Neural cell (in vitro differentiated cells): ENCODE results near the gene DPPA2.

ENCODE experiments used
- EP300 ChIP-seq: fragments of 450-650 bp; conservative IDR thresholded peaks from 2 replicates; pipeline ENCODE4 v1.6.1; 2014; ENCODE audit warnings: antibody characterized with exemption, mild to moderate bottlenecking, moderate library complexity; ENCODE audit not compliant: poor library complexity, severe bottlenecking
- EZH2 ChIP-seq: fragments of 200-600, 300-800 bp; shearing (Covaris generic), sonication (generic); IDR thresholded peaks from 2 replicates; pipeline ENCODE4 v1.6.1; 2014; ENCODE audit warnings: antibody characterized with exemption, low read length, borderline replicate concordance, mild to moderate bottlenecking; ENCODE audit not compliant: insufficient read depth, poor library complexity, severe bottlenecking
- POLR2AphosphoS5 ChIP-seq: IDR thresholded peaks from 2 replicates; pipeline ENCODE4 v1.6.1; 2012
- RAD21 ChIP-seq: fragments of 450-650 bp; conservative IDR thresholded peaks from 2 replicates; pipeline ENCODE4 v1.6.1; 2014; ENCODE audit warnings: antibody characterized with exemption, mild to moderate bottlenecking, moderate library complexity
- TAF1 ChIP-seq: IDR thresholded peaks from 2 replicates; pipeline ENCODE4 v1.6.1; 2012; ENCODE audit warnings: low read depth
- TF ChIP-seq, protein P1 (sequence below): fragments of 450-650 bp; IDR thresholded peaks from 2 replicates; pipeline ENCODE4 v1.5.1; 2014; ENCODE audit warnings: antibody characterized with exemption, mild to moderate bottlenecking, moderate library complexity; ENCODE audit not compliant: poor library complexity, severe bottlenecking

- TF ChIP-seq, protein P1, sequence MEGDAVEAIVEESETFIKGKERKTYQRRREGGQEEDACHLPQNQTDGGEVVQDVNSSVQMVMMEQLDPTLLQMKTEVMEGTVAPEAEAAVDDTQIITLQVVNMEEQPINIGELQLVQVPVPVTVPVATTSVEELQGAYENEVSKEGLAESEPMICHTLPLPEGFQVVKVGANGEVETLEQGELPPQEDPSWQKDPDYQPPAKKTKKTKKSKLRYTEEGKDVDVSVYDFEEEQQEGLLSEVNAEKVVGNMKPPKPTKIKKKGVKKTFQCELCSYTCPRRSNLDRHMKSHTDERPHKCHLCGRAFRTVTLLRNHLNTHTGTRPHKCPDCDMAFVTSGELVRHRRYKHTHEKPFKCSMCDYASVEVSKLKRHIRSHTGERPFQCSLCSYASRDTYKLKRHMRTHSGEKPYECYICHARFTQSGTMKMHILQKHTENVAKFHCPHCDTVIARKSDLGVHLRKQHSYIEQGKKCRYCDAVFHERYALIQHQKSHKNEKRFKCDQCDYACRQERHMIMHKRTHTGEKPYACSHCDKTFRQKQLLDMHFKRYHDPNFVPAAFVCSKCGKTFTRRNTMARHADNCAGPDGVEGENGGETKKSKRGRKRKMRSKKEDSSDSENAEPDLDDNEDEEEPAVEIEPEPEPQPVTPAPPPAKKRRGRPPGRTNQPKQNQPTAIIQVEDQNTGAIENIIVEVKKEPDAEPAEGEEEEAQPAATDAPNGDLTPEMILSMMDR = no peak
- TF ChIP-seq POLR2AphosphoS5 = no peak
- TF ChIP-seq EZH2 = no peak
- no peak for TF ChIP-seq TAF1
- no peak for TF ChIP-seq EP300
- TF ChIP-seq RAD21 = no peak
Measured at GRCh38 chr3:109339197-109339596, 22.9 kb upstream of the DPPA2 start.
